OCI-LY3 (cell line): ENCODE data around the gene MRPL21.

Experiments
- CTCF ChIP-seq: fragments of 200-600, 300-600 bp; sonication (generic); IDR thresholded peaks from 2 replicates; pipeline ENCODE4 v1.5.1; 2014; ENCODE audit warnings: antibody characterized with exemption, low read length, low read depth
- EZH2phosphoT487 ChIP-seq: fragments of 200-600 bp; shearing (Covaris generic); IDR thresholded peaks from 2 replicates; pipeline ENCODE4 v1.6.1; 2018; ENCODE audit warnings: antibody characterized with exemption, mixed run types, low read depth

DNA sequence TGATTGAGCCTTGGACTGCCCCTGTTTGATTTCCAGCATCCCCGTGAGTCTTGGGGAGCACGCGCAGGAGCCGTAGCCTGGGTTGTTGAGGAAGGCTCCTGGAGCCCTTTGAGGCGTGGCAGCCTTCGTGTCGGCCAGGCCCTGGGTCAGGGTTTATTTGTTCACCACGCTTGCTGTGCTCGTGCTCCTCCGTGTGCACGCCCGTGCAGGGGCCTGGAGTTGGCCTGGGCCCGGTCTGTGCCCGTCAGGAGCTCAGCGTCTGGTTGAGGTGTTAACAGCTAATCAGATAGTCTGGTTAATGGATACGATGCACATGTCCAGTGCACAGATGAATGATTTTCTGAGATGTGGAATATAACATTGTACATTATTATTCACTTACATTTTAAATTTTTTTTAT is 8.1 kb upstream of the MRPL21 start:
- TF ChIP-seq CTCF (no peak), EZH2phosphoT487 (no peak)
